ENCODE results near the gene CBFB. TPM values are rescaled to one million over a fixed set of nuclear protein-coding genes. Genes with fewer than 3 reads are reported as not detected.

CBFB gene
- total and polyA plus RNA-seq, 9 of the 15 experiments (the other 6 are each of a cell fraction or from before 2014, with no cell fraction given), result 22.0 to 112 (median 66.5) TPM

DNA sequence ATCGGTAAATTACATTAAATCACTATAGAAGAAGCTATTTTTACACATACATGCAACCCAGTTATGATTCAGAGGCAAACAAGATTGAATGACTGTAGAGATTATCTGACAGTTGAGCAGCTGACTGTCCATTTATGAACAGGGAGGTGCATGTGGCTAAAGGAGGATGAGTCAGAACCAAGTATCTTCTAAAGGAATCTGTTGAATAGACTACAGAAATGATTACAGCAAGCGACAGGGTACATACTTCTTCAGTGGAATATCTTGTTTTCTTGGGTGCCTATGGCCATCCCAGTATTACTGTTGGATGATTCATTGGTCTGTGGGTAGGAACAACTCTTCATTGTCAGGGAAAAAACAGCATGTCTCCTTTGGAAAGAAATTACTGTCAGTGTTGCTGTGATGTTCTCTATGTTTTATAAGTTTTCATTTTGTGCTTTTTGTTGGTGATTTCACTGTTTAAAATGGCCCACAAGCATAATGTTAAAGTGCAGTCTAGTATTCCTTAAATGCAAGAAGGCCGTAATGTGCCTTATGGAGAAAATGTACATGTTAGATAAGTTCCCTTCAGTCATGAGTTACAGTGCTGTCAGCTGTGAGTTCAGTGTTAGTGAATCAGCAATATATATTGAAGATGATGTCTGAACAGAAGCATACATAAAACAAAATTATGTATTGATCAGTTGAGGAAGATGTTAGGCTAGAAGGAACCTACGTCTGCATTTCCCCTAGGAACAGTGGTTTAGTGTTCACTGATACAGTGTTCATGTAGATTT, 27.0 kb downstream of the CBFB start (continued):
- TF ChIP-seq HNRNPH1 (optimal IDR thresholded peaks at IDR 0.05; ENCODE audit: low read depth, low read length) (no peak), ATF1 (CRISPR knock-in tag; IDR thresholded peaks at IDR 0.05) (no peak), ATF1 (tag; IDR thresholded peaks at IDR 0.05) (no peak), MEIS2 (IDR thresholded peaks at IDR 0.05; ENCODE audit: partially characterized antibody) (peak; percentile 73), CCNT2 (IDR thresholded peaks at IDR 0.05; ENCODE audit: borderline replicate concordance, extremely low read depth, insufficient read length, low read depth, low read length) (no peak), MTA2 (IDR thresholded peaks at IDR 0.05; ENCODE audit: low read depth) (no peak), PHF8 (IDR thresholded peaks at IDR 0.05; ENCODE audit: borderline replicate concordance, low read length) (no peak), KLF13 (tag; IDR thresholded peaks at IDR 0.05; ENCODE audit: borderline replicate concordance, low read depth) (no peak), NCOA4 (IDR thresholded peaks at IDR 0.05; ENCODE audit: partially characterized antibody) (no peak), HDAC3 (IDR thresholded peaks at IDR 0.05; ENCODE audit: borderline replicate concordance, partially characterized antibody) (no peak), SRSF7 (optimal IDR thresholded peaks at IDR 0.05; ENCODE audit: low read depth, low read length) (no peak), ZNF507 (tag; conservative IDR thresholded peaks at IDR 0.05) (no peak), IRF2 (CRISPR knock-in tag; IDR thresholded peaks at IDR 0.05) (no peak), KLF6 (CRISPR knock-in tag; IDR thresholded peaks at IDR 0.05; ENCODE audit: borderline replicate concordance) (no peak), OTX1 (CRISPR knock-in tag; IDR thresholded peaks at IDR 0.05) (no peak), MLLT1 (IDR thresholded peaks at IDR 0.05) (no peak), ZNF212 (CRISPR knock-in tag; IDR thresholded peaks at IDR 0.05) (no peak), FOS (IDR thresholded peaks at IDR 0.05; ENCODE audit: extremely low read depth, insufficient read length) (peak; percentile 50), NUFIP1 (IDR thresholded peaks at IDR 0.05; ENCODE audit: partially characterized antibody) (no peak), ZNF407 (IDR thresholded peaks at IDR 0.05; ENCODE audit: low read depth) (peak; percentile 78), ZNF77 (CRISPR knock-in tag; IDR thresholded peaks at IDR 0.05) (no peak)
